ENCODE results near the gene SORCS2.

Gene SORCS2

GRCh38 chr4:7516096-7516772 is 323.9 kb downstream of the SORCS2 start:
- peak in 7 of 58 donors; percentile 4 to 38 (median 18) for DNase-seq

- no peak for DNase-seq
Observed at GRCh38 chr4:7516773-7517144, 324.4 kb downstream of the SORCS2 start.

- peak in 9 of 58 donors; percentile 3 to 38 (median 17) for DNase-seq
Observed at GRCh38 chr4:7518871-7519637, 326.7 kb downstream of the SORCS2 start.

- DNase-seq, result no peak
Observed at GRCh38 chr4:7519638-7520376, 327.5 kb downstream of the SORCS2 start.

- DNase-seq, result no peak
Observed at GRCh38 chr4:7521666-7522065, 329.3 kb downstream of the SORCS2 start.

GRCh38 chr4:7522452-7523220 is 330.3 kb downstream of the SORCS2 start:
- no peak for DNase-seq

- no peak for DNase-seq
Observed at GRCh38 chr4:7523526-7523925, 331.2 kb downstream of the SORCS2 start.

- DNase-seq, result no peak
Observed at GRCh38 chr4:7524064-7524682, 331.8 kb downstream of the SORCS2 start.

- no peak for DNase-seq
Observed at GRCh38 chr4:7524843-7525242, 332.5 kb downstream of the SORCS2 start.

GRCh38 chr4:7526491-7526890 is 334.2 kb downstream of the SORCS2 start:
- DNase-seq, result no peak

- no peak for DNase-seq
Observed at GRCh38 chr4:7526929-7527535, 334.7 kb downstream of the SORCS2 start.

GRCh38 chr4:7529368-7530080 is 337.2 kb downstream of the SORCS2 start:
- no peak for DNase-seq

GRCh38 chr4:7530082-7530481 is 337.7 kb downstream of the SORCS2 start:
- DNase-seq, result no peak

GRCh38 chr4:7530932-7531639 is 338.7 kb downstream of the SORCS2 start:
- no peak for DNase-seq

GRCh38 chr4:7531640-7531994 is 339.3 kb downstream of the SORCS2 start:
- no peak for DNase-seq

GRCh38 chr4:7532043-7532442 is 339.7 kb downstream of the SORCS2 start:
- DNase-seq, result no peak

- no peak for DNase-seq
Observed at GRCh38 chr4:7533267-7533666, 340.9 kb downstream of the SORCS2 start.

- DNase-seq, result no peak
Observed at GRCh38 chr4:7535094-7535493, 342.8 kb downstream of the SORCS2 start.

- no peak for DNase-seq
Observed at GRCh38 chr4:7535619-7536018, 343.3 kb downstream of the SORCS2 start.
